Caco-2 (cell line): Measurements from ENCODE around the gene RHBDD1. TPM values are rescaled to one million over a fixed set of nuclear protein-coding genes. Genes with fewer than 3 reads are reported as not detected.

Experiments
- BruUV-seq: library from RNA; stranded (reverse); fragments of 400-500 nt; replicated peaks from 2 replicates; lab custom pipeline; 2021; lab: Mats Ljungman, UMichigan
- CTCF ChIA-PET: fragments of 300-600 bp; sonication (Branson Sonifier 250); formaldehyde crosslinking; loops from one replicate; lab custom pipeline; 2022; ENCODE audit warnings: antibody characterized with exemption; lab: Charles Lee
- POLR2A ChIA-PET: fragments of 300-600 bp; sonication (Branson Sonifier 250); formaldehyde crosslinking; loops from one replicate; lab custom pipeline; 2022; ENCODE audit warnings: antibody characterized with exemption; lab: Charles Lee
- DNase-seq, 2 experiments: peaks; one replicate each; pipeline versions ENCODE4 v3.0.0 to v3.0.0-alpha.2; 2020 to 2022
- H3K27me3 ChIP-seq: replicated peaks from 2 replicates; pipeline ENCODE4 v1.6.0; 2011; ENCODE audit warnings: low read length; ENCODE audit not compliant: control insufficient read depth, insufficient read depth
- H3K36me3 ChIP-seq: 2 replicates; pipeline ENCODE4 v1.5.1; 2011; ENCODE audit warnings: low read length; ENCODE audit not compliant: control insufficient read depth, insufficient read depth
- H3K4me1 ChIP-seq: fragments of 250-450 bp; sonication (Bioruptor Pico); 2 replicates; pipeline ENCODE4 v1.5.1; 2020; ENCODE audit warnings: mild to moderate bottlenecking
- H3K4me3 ChIP-seq: 2 replicates; pipeline ENCODE4 v1.5.1; 2011; ENCODE audit warnings: low read depth, mild to moderate bottlenecking, control low read depth, low read length
- H3K9me3 ChIP-seq: fragments of 250-450 bp; sonication (Bioruptor Pico); 2 replicates; pipeline ENCODE4 v1.5.1; 2020; ENCODE audit warnings: mild to moderate bottlenecking, moderate library complexity
- H3K27ac Mint-ChIP-seq: one replicate; pipeline ENCODE4 v1.8.0; 2022; ENCODE audit warnings: mixed read lengths; ENCODE audit not compliant: unreplicated experiment
- H3K27me3 Mint-ChIP-seq: one replicate; pipeline ENCODE4 v1.8.0; 2022; ENCODE audit warnings: mixed read lengths; ENCODE audit not compliant: insufficient read depth, unreplicated experiment
- H3K36me3 Mint-ChIP-seq: one replicate; pipeline ENCODE4 v1.8.0; 2022; ENCODE audit warnings: mild to moderate bottlenecking, mixed read lengths; ENCODE audit not compliant: insufficient read depth, unreplicated experiment
- H3K4me1 Mint-ChIP-seq: one replicate; pipeline ENCODE4 v1.8.0; 2022; ENCODE audit warnings: low read depth, mixed read lengths; ENCODE audit not compliant: unreplicated experiment
- H3K4me3 Mint-ChIP-seq: one replicate; pipeline ENCODE4 v1.8.0; 2022; ENCODE audit warnings: mild to moderate bottlenecking, moderate library complexity, mixed read lengths; ENCODE audit not compliant: unreplicated experiment
- H3K9me3 Mint-ChIP-seq: one replicate; pipeline ENCODE4 v1.8.0; 2022; ENCODE audit warnings: mixed read lengths; ENCODE audit not compliant: unreplicated experiment
- CTCF ChIP-seq, 2 experiments: fragments of 200-600 bp in 1 of 2; IDR thresholded peaks; 1 replicate in 1 of 2; 2 replicates in 1 of 2; pipeline versions ENCODE4 v1.5.1 to v1.8.0; 2011 to 2022; ENCODE audit warnings: antibody characterized with exemption in 1 of 2, control low read depth in 1 of 2, inconsistent platforms in 1 of 2, low read depth in 1 of 2, low read length in 1 of 2, mild to moderate bottlenecking in 1 of 2, moderate library complexity in 1 of 2; ENCODE audit not compliant: insufficient read depth in 1 of 2, severe bottlenecking in 1 of 2, unreplicated experiment in 1 of 2
- intact Hi-C: fragments of 100-400 bp; cut with micrococcal nuclease; formaldehyde crosslinking; loops from one replicate; pipeline ENCODE4 v1.10.0; 2022; ENCODE audit not compliant: unreplicated experiment
- total RNA-seq: library from RNA; stranded (reverse); gene quantifications from 2 replicates; pipeline ENCODE4 v1.2.3, GENCODE V29; 2022

The RHBDD1 gene
- total RNA-seq, 1 experiment from 2014 or later, result 14.3 TPM

DNA sequence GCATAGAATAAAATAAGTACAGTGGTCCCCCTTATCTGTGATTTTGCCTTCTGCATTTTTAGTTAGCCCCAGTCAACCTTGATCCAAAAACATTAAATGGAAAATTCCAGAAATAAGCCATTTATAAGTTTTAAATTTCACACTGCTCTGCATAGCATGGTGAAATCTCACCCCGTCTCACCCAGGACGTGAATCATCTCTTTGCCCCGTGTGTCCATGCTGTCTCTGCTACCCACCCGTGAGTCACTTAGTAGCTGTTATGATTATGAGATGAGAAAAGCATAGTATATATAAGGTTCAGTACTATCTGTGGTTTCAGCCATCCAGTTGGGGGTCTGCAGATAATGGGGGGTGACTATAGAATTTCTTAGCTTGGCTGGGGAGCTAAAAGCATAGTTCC is 67.3 kb downstream of the RHBDD1 start:
- no peak overlapping the region for H3K4me3 Mint-ChIP-seq
- no peaks in the 10 kb centered on the region for H3K36me3 Mint-ChIP-seq
- CTCF ChIA-PET, result no interaction called here
- no peaks in the 10 kb centered on the region for H3K27me3 Mint-ChIP-seq
- Histone ChIP-seq H3K4me1 (no peaks in the 10 kb centered on the region), H3K4me3 (no peak overlapping the region), H3K36me3 (no peaks in the 10 kb centered on the region), H3K27me3 (no peaks in the 10 kb centered on the region), H3K9me3 (no peaks in the 10 kb centered on the region)
- no peak for TF ChIP-seq CTCF (IDR thresholded peaks at IDR 0.05; ENCODE audit: insufficient read depth in 1 of 2, low read depth in 1 of 2, low read length in 1 of 2, severe bottlenecking in 1 of 2, unreplicated experiment in 1 of 2)
- POLR2A ChIA-PET, result no interaction called here
- no peak overlapping the region for H3K27ac Mint-ChIP-seq
- DNase-seq, result no peak
- BruUV-seq, result no TSS peak
- intact Hi-C loops, result no loop called here
- no peaks in the 10 kb centered on the region for H3K4me1 Mint-ChIP-seq
- no peaks in the 10 kb centered on the region for H3K9me3 Mint-ChIP-seq

DNA sequence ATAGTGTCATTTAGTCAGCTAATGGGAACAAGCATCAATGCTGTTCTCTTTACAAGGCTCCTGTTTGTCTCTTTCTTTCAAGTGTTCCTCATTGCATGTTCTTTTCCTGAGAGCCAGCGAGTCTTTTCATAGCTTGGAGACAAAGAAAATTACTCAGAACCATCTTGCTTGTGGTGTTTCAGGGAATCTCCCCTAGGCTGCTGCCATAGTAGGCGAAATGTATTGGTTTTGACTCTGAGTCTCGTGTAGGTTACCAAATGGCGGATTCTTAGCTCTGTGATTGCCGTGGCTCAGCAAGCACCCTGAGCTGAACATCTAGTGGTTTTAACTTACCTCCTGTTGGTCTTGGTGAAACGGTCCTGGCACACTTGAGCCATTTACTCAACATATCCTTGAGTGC is 68.7 kb downstream of the RHBDD1 start:
- DNase-seq, result no peak
- Histone ChIP-seq H3K36me3 (no peaks in the 10 kb centered on the region), H3K9me3 (no peaks in the 10 kb centered on the region), H3K4me3 (no peak overlapping the region), H3K4me1 (no peaks in the 10 kb centered on the region), H3K27me3 (no peaks in the 10 kb centered on the region)
- intact Hi-C loops, result no loop called here
- Mint-ChIP-seq H3K9me3 (no peaks in the 10 kb centered on the region), H3K36me3 (no peaks in the 10 kb centered on the region), H3K4me1 (no peaks in the 10 kb centered on the region), H3K27me3 (no peaks in the 10 kb centered on the region), H3K27ac (no peak overlapping the region), H3K4me3 (no peak overlapping the region)
- TF ChIP-seq CTCF (IDR thresholded peaks at IDR 0.05; ENCODE audit: insufficient read depth in 1 of 2, low read depth in 1 of 2, low read length in 1 of 2, severe bottlenecking in 1 of 2, unreplicated experiment in 1 of 2), result no peak
- CTCF ChIA-PET, result no interaction called here
- POLR2A ChIA-PET, result no interaction called here
- BruUV-seq, result no TSS peak

GRCh38 chr2:226905718-226906117 is 69.9 kb downstream of the RHBDD1 start:
- Mint-ChIP-seq H3K36me3 (no peaks in the 10 kb centered on the region), H3K27me3 (no peaks in the 10 kb centered on the region), H3K4me3 (no peak overlapping the region), H3K4me1 (no peaks in the 10 kb centered on the region), H3K27ac (no peak overlapping the region), H3K9me3 (no peaks in the 10 kb centered on the region)
- no peaks in the 10 kb centered on the region for H3K27me3 ChIP-seq
- DNase-seq, result no peak
- no peak for TF ChIP-seq CTCF (IDR thresholded peaks at IDR 0.05; ENCODE audit: insufficient read depth in 1 of 2, low read depth in 1 of 2, low read length in 1 of 2, severe bottlenecking in 1 of 2, unreplicated experiment in 1 of 2)
- CTCF ChIA-PET, result no interaction called here
- BruUV-seq, result no TSS peak
- H3K36me3 ChIP-seq, result no peaks in the 10 kb centered on the region
- no peak overlapping the region for H3K4me3 ChIP-seq
- intact Hi-C loops, result no loop called here
- no peaks in the 10 kb centered on the region for H3K4me1 ChIP-seq
- POLR2A ChIA-PET, result no interaction called here
- no peaks in the 10 kb centered on the region for H3K9me3 ChIP-seq
